Stimulated activated CD8-positive, alpha-beta memory T cell treated with anti-CD3 and anti-CD28 coated beads, Interleukin-12 subunit alpha, Interleukin-12 subunit beta, amount 100 ng/mL, for 24 hours (primary cell): ENCODE data around the gene C13orf46.

Experiments used
- DNase-seq: peaks from one replicate; pipeline ENCODE4 v3.0.0-alpha.2; 2020; ENCODE audit errors: extremely low read depth

Gene C13orf46

DNA sequence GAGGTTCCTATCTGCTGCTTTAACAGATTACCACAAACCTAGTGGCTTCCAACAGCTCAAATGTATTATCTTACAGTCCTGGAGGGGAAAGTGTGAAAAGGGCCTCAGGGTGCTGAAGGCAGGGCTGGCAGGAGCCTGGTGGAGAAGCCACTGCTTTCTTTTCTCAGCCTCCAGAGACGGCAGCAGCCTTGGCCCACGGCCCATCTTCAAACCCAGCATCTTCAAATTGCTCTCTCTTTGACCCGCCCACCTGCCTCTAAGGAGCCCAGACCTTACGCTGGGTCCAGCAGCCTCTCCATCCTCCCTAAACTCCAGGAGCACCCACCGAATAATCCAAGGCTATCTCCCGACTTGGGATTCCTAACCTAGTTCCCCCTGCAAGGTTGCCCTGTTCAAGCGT, 35.6 kb downstream of the C13orf46 start:
- DNase-seq, result no peak

DNA sequence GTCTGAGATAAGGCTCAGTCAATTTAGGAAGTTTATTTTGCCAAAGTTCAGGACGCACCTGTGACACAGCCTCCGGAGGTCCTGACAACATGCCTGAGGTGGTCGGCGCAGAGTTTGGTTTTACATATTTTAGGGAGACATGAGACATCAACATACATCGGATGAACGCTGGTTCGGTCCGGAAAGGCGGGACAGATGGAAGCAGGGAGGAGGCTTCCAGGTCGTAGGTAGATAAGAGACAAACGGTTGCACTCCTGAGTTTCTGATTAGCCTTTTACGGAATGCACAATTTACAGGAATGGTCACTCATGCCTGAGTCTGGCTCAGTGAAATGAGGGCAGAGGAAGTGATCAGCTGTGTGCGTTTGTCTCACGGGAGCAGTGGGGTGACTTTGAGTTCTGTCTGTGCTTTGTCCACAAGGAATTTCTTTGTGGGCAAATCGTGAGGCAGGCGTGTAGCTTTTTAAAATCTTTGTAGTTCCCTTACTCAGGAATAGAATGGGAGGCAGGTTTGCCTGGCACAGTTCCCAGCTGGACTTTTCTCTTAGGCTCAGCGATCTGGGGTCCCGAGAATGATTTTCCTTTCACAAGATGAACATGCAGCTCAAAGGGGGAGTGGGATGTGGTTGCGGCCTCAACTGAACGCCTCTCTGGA, 36.2 kb downstream of the C13orf46 start:
- DNase-seq, result no peak

DNA sequence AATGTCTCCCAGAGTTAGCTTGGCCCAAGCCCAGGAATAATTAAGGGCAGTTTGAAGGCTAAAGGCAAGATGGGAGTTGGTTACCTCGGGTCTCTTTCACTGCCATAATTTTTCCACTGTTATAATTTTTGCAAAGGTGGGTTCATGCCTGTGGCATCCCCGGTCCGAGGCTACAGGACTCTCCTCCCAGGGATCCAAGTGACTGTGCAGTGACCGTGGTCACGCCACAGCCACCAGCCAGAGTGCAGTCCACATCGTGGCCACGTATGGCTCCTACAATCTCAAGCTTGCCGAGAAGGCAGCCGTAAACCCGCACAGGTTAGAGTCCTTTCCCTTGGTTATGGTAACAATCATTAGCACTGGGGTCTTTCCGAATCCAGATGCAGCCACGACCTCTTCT, 36.8 kb downstream of the C13orf46 start:
- DNase-seq, result no peak

DNA sequence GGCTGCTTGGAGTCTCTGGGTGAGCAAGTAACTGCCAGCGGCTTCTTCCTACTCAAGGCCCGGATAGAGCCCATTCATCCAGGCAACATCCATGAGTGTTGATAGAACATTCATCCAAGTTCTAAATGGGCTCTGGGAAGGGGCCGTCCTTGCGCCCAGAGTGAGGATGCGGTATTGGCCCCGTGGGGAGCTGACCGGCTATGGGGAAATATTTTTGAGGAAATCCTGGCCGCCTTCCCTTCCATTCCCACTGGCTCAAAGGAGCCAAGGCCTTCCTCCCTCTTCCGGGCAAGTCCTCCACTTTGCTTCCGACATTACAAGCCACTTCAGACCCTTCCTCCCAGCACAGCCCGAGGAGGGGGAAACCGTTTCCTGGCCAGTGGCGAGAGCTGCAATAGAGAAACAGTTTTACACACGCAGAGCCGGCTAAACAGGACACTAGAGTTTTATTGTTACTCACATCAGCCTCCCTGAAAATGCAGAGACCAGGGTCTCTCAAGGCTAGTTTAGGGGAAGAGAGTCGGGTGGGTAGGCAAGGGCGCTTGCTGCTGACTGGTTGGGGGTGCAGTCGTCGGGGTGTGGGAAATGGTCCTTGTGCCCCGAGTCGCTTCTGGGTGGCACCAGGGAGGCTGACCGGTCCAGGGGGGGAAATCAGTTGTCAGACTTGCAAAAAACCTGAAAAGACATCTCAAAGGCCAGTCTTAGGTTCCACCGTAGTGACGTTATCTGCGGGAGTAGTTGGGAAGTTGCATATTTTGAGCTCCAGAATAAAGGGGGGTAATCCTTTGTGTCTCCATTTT, 37.5 kb downstream of the C13orf46 start:
- DNase-seq, result no peak

DNA sequence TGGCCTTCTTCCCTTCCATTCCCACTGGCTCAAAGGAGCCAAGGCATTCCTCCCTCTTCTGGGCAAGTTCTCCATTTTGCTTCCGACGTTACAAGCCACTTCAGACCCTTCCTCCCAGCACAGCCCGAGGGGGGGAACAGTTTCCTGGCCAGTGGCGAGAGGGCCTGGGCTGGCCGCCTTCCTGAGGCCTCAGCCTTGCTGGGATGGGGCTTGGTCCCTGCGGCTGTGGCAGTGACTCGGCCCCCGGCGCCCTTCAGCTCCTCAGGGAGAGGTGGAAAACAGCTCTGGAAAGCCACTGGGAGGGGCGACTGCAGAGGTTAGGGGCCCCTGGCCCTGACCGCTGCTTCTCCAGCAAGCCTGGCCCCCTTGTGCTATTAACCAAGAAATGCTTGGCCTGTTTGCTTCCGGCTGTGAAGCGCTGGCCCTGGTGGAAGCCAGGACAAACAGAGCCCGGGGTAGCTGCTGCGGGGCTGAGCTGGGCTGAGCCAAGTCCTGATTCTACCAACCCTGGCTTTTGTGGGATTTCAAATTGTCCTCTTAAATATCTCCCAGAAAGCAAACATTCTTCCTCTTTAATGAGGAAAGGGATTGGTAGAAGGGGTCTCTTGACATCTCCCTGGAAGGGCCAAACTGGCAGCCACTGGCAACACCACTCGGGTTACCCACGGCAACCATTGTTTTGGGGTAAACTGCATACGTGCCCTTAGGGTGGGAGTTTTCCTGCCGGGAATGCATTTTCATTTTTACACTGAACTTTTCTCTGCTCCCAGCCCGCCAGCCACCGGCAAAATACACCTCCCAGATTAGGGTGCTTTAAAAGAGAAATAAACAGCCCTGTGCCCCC, 38.7 kb downstream of the C13orf46 start:
- DNase-seq, result no peak

DNA sequence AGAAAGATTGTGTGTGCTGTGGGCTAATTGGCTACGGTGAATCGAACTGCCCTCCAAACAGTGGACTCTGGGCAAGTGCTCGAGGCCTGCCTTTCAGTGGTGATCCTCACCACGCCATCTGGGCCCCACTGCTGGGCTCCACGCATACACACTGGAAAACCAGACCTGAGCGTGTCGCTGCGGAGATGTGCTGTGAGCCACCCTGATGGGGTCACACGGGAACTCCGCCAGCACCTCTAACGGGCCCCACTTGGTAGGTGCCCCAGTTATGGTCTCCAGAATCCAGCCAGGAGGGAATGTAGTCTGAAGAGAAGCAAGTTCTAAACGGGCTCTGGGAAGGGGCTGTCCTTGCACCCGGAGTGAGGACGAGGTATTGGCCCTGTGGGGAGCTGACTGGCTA, 39.3 kb downstream of the C13orf46 start:
- DNase-seq, result no peak

DNA sequence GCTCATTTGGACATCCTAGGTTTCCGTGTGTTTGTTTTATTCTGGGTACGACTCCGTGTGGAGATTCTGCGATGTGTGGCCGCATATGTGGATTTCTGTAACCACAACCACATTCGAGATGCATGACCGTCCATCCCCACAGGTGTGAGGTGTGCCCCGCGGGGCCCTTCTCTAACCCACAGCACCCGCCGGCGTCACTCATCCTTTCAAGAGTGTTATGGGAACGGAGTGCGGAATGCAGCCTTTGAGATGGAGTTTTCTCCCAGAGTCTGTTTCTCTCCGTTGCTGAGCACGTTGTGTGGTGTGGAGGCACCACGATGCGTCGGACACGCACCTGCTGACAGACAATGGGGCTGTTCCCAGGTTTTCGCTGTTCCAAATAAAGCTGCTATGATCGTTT, 40.0 kb downstream of the C13orf46 start:
- DNase-seq, result no peak

DNA sequence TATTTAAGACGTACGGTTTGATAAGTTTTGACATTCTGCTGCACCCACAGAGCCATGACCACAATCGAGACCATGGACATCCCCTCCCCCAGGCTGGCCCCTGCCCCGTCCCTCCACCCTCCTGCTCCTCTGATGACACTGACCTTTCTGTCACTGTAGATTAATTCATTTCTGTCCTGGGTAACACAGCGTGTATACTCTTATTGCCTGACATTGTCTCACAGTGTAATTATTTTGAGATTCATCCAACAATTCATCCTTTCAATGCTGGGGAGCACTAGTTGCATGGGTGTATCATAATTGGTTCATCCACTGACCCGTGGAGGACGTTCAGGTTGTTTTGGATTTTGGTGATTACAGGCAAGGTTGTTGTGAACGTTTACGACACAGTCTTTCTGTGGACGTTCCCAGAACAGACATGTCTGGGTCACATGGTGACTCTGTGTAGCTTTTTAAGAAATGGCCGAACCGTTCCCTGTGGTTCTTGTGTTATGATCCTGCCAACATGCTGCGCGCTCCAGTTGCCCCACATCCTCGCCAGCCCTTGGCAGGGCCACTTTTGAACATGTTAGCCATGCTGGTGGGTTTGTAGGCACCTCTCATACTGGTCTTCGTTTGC, 41.9 kb downstream of the C13orf46 start:
- no peak for DNase-seq

DNA sequence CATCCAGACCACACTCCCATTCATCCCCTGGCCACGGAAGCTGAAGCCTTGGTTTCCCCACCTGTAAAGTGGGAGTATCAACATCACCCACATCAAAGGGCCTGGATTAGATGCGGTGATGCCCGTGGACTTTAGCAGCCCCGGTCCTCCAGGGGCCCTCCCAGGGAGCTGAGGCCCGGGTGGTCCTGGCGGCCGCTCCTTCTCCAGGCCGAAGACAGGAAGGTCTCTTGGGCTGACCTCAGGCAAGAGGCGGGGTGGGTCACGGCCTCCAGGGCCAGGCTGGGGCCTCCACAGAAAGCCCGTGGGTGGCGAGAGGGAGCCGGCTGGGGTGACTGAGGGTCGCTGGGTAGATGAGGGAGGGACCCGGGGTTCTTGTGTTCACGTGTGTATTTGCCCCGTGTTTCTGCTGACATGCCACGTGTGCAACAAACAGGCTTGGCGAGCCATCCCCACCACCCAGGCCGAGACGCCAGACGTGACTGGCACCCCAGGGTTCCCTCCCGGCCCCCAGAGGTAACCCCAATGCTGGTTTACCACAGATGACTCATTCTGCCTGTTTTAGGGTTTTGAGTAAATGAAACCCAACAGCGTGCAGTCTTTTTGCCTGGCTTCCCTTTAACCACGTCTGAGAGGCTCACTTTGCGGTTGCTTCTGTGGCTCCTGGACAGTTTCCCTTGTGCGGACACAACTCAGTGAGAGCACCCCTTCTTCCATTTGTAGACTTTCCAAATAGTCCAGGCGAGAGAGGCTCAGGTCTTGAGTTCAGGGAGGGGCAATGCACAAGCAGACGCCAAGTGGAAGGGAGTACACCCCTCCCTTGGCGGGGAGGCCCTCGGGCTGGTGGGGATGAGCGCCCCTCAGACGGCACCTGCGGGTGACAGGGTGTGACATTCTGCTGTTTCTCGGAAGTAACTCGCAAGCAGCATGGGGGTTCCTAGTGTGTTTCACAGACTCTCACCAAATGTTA, 42.9 kb downstream of the C13orf46 start:
- DNase-seq, result no peak

DNA sequence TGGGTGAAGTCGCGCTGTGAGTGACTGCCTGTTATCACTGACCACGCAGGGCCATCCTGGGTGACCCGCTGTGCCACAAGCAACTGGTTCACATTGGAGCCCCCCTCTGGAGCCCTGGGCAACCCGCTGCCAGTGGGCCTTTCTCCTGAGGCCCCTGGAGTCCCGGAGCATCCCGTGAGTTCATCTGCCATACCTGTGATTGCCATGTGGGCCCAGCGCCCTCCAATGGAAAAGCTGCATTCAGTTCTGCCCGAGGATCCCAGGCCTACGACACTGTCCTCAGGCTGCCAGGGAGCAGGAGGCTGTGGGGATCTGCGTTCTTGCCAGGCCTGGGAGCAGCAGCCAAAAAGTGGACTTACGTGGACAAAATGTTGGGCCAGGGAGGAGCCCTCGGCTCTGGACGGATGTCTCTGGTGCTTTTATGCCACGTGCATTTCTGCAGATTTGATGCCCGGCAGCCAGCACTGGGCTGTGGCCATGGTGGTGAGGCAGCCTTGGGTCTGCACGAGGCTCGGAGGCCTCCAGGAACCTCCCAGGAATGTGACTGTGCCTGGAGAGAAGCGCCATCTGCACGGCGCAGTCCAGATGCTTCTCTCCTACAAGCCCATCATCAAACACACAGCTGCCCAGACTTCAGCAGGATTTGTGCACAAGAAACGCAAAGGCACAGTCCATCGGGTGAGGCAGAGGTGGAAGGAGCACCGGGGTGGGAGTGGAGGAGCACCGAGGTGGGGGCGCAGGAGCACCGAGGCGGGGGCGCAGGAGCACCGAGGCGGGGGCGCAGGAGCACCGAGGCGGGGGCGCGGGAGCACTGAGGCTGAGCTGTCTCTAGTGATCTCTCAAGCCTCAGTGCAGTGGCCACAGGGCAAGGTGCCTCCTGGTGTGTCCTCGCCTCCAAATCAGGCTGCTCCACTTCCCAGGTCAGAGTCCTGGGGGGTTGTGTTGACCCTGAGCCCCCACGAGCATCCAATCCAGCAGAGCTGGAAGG, 44.0 kb downstream of the C13orf46 start:
- DNase-seq, result no peak

DNA sequence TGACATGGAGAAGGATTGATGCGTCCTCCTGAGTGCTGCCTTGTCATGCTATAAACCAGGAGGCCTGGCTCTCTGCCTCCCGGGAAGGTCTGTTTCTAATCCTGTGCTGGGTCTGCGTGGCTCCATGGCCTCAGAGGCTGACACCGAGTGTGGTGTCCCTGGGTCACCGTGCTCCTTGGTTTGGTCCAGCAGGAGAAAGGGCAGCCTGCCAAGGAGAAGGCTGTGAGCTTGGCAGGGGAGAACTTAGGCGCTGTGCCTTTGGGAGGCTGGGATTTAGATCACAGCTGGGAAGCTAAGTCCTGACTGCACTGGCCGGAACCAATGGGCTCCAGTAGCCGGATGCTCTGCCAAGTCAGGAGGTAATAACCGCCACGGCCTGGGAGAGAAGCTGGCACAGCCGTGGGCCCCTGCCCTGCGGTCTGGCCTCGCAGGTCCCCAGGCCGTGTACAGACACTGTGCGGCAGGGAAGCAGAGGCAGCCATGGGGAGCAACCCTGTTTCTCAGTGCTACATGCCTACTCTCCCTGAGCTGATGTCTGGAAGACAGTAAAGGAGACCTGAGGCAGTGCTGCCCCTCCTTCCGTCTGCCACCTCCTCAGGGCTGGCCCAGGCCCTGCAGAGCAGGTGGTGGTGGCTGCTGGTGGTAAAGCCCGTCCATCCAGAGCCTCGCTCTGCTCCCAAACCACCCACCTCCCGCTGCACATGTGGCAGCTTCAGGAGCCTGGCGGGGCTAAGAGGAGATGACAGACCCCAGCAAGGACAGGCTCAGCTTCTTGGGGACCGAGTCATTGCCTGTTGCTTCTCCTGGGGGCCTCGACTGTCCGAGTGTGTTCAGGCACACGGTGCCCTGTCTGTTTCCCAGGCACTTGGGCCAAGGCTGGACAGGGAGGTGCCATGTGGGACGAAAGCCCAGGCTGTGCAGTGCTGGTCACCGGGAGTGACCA, 44.9 kb downstream of the C13orf46 start:
- DNase-seq, result no peak

DNA sequence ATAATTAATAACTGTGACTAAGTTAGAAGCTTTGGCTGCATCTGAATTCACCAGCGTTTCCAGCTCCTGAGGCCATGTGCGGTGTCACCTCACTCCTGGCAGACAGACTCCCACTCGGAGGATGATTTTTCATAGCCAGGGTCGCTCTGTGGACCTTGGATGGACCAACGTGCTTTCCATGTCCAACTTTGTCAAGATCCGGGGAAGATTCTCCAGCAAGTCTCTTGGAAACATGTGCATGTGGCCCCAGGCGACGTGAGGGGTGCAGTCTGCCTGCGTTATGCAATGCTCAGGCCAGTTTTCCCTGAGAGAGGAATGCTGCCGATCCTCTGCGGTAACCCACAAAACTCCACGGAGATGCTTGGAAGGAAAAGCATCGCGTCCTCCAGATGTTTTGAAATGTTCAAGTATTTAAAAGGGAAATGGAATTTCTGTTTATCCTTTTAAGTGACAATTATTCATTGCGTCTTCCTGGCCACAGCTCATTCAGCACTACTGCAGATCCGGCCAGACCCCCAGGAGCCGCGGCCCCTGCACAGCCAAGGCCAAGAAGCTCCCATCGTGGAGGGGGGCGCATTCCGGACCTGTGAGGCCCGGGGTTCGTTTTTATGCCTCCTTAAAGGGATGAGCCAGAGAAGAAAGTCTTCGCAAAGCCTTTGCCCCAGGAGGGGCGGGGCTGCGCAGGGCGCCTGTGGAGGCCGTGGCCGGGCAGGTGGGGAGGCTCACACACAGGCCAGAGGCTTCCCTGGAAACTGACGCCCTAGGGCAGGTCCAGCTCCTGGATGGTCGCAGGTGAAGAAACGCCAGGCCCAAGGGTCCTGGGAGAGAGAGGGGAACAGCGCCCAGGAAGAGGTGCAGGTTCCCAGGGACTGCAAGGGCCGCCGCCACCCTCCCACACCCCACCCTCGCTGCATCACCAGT, 46.0 kb downstream of the C13orf46 start:
- no peak for DNase-seq

DNA sequence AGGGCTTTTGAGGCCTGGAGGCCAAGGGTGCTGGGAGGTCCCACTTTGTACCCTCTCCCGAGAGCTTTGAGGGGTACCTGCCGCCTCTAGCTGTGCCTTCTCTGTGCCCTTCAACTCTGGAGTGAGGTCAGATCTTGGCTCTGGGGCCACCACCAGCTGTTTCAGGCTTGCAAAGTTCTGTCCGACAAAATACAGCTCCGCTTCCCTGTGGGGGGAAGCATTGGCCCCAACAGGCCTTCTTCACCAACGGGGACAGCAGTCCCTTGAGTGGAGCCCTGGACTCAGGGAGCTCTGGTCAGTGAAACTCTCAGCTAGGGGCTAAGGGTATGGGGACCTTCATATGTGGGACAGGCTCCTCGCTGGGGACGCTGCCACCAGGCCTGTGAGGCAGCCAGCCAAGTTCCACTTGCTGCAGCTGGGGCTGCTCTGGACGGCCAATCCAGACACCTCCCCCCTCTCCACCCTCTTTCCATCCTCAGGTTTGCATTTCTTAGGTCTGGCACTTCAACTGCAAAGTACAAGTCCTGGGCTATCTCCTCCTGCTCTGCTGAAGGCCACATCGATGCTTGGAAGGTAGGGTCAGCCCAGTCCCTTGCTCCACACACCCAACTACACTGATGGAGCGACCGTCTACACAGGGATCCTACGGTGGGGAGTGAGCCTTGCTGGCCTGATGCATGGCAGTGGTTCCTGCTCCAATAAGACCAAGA, 46.8 kb downstream of the C13orf46 start:
- DNase-seq, result no peak

DNA sequence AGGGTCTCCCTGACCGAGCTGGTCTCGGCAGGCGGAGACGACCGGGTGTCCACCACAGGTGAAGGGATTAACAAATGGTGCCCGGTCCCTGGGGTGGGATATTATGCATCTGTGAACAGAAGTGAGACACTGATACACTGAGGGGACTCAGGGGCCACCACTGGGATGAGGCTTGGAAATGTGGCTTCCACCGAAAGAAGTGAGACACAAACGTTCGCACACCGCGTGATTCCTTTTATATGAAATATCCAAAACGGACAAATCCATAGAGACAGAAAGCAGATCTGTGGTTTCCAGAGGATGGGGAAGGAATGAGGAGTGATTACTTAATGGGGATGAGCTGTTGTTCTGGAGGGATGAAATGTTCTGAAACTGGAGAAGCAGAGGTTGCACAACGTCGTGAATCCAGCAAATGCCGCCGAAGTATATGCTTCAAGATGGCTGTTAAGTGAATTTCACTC, 47.5 kb downstream of the C13orf46 start:
- DNase-seq, result no peak

DNA sequence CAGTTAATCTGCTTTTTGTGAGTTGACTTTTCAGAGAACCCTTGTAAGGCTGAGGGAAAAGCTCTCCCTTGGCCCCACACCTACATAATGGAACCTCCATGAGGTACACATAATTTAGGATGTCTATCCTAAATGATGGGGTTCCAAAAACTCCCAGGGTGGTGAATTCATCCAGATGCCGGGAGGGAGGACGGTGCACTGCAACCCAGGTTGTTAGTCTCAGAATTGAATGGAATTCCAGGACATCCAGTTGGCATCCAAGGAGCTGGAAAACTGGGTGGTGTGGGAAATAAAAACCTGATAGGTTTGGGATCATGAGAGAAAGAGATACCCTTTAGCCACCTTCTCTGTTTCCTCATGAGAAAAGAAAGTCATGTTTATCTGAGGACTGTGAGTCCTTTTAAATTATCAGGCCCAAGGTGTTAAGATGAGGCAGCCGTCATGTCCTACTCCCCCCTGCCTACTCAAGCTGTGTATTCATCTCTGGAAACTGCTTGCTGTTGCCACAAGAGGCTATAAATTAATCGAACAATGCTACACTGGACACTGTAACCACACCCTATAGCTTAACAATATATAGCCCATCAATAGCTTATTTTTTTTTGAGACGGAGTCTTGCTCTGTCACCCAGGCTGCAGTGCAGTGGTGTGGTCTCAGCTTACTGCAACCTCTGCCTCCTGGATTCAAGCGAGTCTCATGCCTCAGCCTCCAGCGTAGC, 49.5 kb downstream of the C13orf46 start:
- no peak for DNase-seq
